NCI-H446 treated with DMSO at 0.1 percent for 48 hours (cell line): ENCODE data around the gene PRICKLE2.
A peak's percentile ranks its signal among the peaks of the same experiment; 100 is the strongest.

Source experiments
- DNase-seq: peaks from one replicate; lab custom pipeline; 2025; lab: John Stamatoyannopoulos, UW

The PRICKLE2 gene, protein sequence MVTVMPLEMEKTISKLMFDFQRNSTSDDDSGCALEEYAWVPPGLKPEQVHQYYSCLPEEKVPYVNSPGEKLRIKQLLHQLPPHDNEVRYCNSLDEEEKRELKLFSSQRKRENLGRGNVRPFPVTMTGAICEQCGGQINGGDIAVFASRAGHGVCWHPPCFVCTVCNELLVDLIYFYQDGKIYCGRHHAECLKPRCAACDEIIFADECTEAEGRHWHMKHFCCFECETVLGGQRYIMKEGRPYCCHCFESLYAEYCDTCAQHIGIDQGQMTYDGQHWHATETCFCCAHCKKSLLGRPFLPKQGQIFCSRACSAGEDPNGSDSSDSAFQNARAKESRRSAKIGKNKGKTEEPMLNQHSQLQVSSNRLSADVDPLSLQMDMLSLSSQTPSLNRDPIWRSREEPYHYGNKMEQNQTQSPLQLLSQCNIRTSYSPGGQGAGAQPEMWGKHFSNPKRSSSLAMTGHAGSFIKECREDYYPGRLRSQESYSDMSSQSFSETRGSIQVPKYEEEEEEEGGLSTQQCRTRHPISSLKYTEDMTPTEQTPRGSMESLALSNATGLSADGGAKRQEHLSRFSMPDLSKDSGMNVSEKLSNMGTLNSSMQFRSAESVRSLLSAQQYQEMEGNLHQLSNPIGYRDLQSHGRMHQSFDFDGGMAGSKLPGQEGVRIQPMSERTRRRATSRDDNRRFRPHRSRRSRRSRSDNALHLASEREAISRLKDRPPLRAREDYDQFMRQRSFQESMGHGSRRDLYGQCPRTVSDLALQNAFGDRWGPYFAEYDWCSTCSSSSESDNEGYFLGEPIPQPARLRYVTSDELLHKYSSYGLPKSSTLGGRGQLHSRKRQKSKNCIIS

GRCh38 chr3:64224826-64225610 lies at the start of gene PRICKLE2:
TSS of gene PRICKLE2 (minus strand) at chr3:64225466. CDS start at chr3:64198927, 26,539 bp downstream.
- DNase-seq, result peak; percentile 63

- DNase-seq, result no peak
Observed at GRCh38 chr3:64272842-64273241, 47.6 kb upstream of the PRICKLE2 start.

DNA sequence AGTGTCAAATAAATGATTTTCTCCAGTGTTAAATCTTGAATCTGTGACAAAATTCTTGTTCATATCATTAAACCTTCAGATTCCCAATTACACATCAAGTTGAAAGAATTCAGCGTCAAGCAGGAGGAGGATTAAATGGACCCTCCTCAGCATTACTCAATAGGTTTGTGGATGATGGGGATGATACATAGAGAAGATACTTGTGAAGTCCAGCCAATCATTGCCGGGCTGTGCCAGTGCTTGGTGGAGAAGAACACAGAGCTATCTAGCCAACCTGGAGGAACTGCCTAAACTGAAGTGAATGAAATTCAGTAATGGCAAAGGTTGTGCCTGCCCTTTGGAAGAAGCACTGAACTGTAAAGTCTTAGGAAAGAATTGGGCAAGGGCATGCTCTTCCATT lies 47.0 kb upstream of the PRICKLE2 start:
- no peak for DNase-seq

- no peak for DNase-seq
Observed at GRCh38 chr3:64271631-64272030, 46.4 kb upstream of the PRICKLE2 start.

DNA sequence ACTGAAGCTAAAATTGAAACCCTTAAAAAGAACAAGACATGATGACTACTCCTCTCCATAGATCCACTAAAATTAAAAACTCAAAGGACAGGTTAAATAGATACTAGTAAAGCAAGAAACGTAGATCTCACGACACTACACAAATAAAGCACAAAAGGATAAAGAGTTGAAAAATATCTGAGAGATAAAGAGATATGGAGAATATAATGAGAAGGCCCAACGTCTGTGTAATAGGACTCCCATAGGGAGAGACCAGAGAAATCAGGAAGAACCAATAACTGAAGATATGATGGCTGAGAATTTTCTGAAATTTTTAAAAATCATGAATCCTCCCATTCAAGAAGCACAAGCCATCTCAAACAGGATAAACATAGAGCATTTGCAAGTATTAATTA lies 45.6 kb upstream of the PRICKLE2 start:
- DNase-seq, result no peak

DNA sequence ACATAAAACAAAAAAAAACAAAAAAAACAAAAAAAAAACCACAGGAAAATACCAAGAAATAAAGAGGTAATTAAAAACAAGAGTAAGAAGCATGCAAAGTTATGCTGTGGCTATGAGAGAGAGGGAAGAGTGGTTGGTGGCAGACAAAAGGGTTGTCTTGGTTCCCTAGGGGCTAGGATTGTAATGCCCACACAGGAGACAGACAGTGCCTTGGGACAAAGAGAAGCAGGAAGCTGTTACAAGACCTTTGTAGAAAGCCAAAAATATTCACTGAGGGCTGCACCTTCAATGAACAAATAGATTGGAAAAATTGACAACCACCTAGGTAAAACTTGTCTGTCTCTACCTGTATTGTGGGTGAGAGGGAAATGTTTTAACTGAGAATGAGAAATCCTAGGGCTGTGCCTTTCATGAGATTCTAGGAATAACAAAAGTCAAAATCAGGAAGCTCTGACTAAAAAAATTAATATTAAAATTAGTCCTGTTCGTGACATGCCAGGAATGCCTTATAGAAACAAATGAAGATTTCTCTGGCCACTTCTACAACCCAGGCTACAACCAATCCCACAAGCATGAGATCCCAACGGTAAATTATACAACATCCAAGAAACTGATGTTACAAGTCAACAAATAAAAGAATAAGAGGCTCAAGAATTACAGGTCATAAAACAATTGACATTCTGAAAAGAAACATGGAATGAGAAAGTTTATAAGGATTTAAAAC lies 45.0 kb upstream of the PRICKLE2 start:
- no peak for DNase-seq

GRCh38 chr3:64268926-64269325 lies 43.7 kb upstream of the PRICKLE2 start:
- no peak for DNase-seq

- no peak for DNase-seq
Observed at GRCh38 chr3:64267721-64268604, 42.7 kb upstream of the PRICKLE2 start.

DNA sequence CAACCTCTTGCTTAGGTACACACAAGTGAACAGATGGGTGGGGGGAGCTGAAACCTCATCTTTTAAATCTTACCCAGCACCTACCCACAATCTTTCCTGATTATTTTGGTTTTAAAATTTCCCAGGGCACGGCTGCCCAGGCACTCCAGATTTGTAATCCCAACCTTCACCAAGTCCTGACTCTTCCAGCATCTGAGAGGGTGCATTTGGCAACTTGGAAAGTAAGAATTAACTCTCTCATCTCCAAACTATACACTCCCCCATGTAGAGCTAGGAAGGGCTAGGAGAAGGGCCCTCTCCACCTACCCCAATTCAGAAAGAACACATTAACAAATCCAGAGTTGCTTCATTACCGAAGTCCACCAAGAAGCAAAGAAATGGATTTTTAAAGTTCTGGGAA lies 41.7 kb upstream of the PRICKLE2 start:
- DNase-seq, result no peak

DNA sequence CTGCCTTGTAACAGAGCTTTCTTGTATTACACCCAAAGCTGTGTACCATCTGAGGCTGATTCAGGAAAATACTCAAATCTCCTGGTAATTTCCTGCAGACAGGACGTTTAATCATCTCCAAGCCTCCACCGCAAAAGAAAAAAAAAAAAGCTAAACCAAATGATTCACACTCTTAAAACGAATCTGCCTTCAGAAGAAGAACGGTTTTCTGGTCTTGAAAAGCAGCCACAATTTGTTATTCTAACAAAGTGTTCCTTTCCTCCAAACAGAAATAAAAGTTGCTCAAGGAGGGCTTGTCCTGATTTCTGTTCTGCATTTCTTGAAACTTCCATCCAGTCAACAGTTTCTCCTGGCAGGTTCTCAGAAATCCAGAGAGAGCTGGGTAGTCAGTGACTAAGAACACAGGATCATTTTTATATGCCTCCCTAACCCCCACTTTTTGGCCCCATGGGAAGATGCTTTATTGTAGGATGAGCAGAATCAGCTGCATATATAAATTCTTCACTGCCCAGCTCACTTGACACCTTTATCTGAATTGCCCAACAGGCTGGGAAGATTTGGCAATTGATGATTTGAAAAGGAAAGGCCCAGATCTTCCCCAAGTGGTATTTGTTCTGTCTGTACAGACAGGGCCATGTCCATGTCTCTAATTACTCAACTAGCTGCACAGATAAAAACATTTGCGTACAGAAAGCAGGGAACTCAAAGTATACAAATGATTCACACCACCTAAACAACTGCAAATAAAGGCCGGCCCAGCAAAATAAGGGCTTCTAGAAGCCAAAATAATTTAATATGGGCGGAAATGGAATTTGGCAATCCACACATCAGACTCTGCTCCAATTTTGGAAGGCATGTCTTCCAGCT lies 41.0 kb upstream of the PRICKLE2 start:
- DNase-seq, result peak; percentile 49

DNA sequence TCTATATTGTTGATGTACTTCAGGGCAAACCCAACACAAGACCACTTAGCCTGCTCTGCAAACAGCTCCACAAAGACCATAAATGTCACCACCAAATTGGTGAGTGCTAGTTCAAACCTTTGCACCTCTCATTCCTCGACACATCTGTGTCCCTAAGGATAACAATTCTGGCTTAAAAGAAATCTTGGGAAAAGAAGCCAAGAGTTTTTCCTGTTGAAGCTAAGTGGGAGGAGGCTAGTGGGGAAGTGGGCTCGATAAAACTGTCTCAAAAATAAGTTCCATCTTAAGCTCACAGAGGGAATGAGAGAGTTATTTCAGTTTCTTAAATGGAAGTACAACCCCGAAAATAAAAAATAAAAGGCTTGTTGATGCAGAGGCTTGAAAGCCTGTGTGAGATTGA lies 40.4 kb upstream of the PRICKLE2 start:
- DNase-seq, result no peak

- DNase-seq, result no peak
Observed at GRCh38 chr3:64264501-64265109, 39.3 kb upstream of the PRICKLE2 start.

DNA sequence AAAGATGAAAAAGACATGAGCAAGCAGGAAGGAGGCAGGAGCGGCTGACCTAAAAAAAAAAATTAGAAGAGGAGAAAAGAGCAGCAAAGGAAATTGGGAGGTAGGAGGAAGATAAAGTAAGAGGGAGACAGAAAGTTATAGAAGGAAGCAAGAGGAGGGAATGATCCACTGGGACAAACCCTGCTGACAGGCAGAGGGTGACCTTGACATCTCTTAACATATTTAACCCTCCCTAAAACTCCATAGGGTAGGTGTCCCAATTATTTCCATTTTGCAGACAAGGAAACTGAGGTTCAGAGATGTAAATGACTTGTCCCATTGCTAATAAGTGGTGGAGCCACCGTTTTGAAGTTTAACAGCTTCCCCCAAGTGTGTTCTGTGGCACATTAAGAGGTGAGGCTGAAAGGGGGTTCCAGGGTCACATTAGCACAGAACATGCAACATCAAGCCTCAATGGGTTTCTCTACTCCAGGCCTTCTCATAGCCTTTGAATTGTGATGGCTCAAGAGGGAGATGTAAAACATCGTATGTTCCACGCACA lies 37.4 kb upstream of the PRICKLE2 start:
- no peak for DNase-seq

DNA sequence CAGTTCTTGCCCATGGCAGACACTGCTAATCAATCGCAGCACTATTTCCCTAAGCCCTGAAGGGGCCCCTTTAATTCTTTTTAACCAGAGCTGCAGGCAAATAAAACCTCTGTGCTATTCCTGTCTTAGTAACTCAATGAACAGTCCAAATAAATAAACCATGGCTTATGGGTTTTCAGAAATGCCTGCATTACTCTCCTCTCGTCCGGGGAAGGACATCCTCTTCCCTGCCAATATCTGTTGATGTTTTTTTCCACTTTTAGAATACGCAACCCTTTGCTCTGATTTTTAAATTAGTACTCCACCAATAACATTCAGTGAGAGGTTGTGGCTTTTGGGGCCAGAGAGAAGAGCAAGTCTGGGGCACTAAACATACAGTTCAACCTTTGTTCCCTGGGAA lies 35.2 kb upstream of the PRICKLE2 start:
- DNase-seq, result no peak

GRCh38 chr3:64259636-64260035 lies 34.4 kb upstream of the PRICKLE2 start:
- DNase-seq, result no peak

DNA sequence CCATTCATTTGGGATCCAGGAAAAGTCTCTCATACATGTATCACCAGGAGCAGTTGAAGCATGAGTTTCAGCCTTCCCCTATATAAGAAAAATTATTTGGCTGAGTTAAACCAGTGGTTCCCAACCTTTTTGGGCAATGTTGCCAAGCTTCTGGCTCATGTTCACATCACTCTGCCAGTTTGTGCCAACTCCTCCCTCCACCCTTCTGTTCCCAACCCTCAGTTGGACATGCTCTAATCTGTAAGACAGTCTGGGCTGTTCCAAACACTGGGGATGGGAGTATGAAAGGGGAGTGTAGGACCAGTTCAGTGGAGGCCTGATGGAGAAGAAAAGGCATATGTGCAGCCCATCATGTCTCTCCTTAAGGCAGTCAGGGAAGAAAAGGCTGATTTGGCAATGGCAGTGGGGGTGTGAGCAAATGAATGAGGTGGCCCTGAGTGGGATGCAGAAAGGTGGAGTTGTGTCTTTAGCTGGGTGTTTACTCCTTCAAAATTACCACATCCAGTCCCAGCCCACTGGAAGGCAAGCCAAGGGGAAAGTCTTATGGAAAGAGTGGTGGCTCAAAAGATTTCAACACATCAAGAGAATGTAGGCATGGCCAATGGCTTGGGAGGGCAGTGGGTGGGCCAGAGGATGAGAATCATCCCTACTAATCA lies 32.0 kb upstream of the PRICKLE2 start:
- DNase-seq, result peak; percentile 72

DNA sequence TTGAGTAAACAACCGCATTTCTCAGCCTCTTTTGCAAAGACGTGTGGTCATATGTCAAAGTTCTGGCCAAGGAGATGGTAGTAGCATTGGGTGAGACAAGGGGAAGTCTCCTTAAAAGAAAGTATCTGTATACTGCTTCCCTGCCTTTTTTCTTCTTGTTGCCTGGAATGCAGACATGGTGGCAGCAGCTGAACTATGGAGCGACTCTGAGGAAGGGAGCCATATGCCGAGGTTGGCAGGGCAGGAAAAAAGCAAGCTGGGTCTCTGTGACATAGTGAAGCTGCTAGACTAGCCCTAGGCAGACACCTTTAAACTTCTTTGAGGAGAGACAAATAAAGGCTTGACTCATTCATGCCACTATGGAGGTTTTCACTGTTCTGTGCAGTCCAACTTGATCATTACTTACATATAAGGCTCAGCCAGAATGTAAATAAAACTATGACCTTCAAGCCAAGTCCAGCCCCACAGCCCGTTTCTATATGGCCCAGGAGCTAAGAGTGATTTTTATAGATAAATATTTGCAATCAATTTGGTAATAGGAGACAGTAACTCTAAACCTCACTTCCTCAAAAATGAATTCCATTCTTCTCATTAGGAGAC lies 30.6 kb upstream of the PRICKLE2 start:
- no peak for DNase-seq

GRCh38 chr3:64254443-64254842 lies 29.2 kb upstream of the PRICKLE2 start:
- DNase-seq, result no peak
